Activated CD4-positive, CD25-positive, alpha-beta regulatory T cell treated with anti-CD3 and anti-CD28 coated beads, Interleukin-2, amount 50 U/mL, for 72 hours (primary cell): ENCODE measurements around the gene CASP10.

Source experiments
- DNase-seq: peaks from one replicate; pipeline ENCODE4 v3.0.0; 2021

The CASP10 gene

DNA sequence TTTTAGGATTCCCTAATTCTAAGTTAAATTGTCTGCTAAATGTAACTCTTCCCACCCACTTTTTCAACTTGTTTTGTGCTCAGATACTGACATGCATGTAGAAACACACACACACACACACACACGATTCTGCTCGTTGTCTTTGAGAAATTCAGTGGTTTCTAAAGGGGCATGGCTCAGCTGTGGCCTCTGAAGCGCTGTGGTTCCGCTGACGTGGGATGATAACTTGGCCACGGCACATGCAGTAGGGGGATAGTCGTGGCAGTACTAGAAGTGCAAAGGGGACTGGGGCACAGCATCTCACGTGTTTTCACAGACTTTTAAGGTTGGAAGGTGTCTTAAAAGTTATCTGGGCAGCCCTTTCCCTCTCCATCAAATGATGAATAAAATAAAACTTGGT, 18.4 kb downstream of the CASP10 start:
- no peak for DNase-seq

DNA sequence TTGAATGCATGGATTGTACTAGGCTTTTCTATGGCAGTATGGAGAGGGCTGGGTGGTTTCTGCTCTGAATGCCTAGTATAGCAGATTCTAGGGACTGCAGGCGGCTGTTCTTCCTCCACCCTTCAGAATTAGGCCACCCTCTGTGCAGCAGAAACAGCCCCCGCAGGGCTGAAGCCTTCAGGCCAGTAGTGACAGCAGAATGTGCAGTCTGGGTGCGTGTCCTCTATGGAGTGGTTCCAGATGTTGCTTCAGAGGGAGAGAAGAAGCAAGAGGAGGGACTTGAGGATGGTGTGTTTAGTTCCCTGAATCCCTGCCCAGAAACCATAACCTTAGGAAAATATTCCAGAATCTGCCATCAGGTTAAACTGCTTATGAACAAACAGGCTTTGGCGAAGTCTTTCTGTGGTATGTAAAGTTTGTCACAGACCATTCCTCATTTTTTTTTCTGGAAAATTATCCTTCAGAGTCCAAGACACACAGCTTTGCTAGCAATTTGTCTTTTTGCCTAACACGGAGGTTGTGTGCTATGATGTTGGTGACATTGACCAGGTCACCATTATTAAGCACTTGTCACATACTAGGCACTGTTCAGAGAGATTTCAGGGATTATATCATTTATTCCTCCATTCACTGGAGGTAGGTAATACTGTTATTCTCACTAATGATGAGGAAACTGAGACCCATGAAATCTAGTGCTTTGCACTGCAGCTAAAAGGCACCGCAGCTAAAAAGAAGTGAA, 21.1 kb downstream of the CASP10 start:
- DNase-seq = no peak

DNA sequence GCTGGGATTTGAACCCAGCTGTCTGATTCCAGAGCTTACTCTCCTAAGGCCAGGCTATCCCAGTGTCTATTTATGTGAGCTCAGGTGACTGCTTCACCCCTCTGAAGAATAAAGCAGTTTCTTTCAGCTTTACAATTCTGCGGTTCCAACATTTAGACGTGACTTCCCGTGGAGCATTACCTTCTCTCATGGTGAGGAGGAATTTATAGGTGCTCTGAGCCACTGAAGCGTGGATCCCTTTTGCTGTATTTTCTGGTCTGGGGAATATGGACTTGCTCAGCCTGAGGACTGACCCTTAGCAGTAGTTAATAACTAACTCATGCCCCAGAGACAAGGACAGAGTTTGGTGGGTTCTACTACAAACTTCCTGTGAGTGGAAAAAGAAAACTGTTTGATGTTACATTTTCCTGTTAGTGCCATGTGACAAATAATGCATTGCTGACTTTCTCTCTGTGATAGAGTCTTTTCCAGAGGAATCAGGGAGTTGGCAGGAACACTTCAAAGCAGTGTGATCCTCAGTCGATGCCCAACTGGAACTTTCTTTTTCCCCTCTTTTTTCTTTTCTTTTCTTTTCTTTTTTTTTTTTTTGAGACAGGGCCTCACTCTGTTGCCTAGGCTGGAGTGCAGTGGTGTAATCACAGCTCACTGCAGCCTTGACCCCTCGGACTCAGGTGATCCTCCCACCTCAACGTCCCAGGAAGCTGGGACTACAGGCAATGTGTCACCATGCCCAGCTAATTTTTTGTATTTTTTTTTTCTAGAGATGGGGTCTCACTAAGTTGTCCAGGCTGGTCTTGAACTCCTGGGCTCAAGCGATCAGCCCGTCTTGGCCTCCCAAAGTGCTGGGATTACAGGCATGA, 21.9 kb downstream of the CASP10 start:
- DNase-seq = no peak

DNA sequence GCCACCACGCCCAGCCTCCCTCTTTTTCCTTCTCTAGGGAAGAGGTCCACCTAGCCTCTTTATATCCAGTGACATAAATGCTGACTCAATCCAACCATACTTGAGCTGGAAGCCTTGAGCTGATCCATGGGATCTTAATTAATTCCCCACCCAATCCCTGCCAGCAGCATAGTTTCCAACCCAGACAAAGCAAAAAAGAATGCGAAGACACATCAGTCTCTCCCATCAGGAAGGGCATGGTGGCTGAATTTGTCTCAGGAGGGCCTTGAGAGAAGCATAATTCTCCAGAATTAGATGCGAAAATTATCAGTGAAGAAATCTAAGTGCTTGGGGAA, 22.5 kb downstream of the CASP10 start:
- no peak for DNase-seq

DNA sequence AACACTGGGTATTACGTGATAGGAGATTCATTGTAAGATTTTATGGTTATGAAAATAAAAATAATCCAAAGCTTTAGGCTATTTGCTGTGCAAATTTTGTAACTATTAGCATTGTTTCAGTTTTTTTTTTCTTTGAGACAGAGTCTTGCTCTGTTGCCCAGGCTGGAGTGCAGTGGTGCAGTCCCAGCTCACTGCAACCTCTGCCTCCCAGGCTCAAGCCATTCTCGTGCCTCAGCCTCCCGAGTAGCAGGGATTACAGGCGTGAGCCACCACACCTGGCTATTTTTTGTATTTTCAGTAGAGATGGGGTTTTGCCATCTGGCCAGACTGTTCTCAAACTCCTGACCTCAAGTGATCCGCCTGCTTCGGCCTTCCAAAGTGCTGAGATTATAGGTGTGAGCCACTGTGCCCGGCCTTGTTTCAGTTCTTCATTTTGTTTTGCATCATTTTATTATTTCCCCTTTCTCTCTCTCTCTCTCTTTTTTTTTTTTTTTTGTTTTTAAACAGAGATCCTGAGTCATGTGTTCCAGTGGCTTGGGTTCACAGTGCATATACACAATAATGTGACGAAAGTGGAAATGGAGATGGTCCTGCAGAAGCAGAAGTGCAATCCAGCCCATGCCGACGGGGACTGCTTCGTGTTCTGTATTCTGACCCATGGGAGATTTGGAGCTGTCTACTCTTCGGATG, 25.8 kb downstream of the CASP10 start:
- DNase-seq = no peak

DNA sequence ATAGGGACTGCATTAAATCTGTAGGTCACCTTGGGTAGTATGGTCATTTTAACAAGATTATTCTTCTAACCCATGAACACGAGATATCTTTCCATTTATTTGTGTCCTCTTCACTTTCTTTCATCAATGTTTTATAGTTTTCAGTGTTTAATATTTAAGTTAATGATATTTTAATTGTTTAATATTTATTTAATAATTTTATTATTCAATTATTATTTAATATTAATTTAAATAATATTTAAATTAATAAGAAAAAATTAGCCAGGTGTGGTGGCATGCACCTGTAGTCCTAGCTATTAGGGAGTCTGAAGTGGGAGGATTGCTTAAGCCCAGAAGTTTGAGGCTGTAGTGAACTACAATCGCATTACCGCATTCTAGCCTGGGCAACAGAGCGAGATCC, 33.0 kb downstream of the CASP10 start:
- DNase-seq = no peak

DNA sequence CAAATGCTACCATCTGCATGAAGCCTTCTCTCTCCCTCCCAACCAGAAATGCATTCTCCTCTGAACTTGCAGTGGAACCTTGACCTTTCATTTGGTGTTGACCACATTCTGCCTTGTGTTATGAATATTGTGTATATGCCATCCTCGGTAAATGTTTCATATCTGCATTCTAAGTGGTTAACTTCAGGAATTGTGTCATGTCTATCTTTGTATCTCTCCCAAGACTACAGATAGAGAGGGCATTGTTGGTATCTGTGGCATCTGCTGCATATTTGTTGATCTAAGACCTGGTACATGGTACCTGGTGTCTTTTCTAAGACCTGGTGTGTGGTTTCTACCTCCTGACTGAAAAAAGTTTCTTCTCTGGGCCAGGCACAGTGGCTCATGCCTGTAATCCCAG, 34.0 kb downstream of the CASP10 start:
- no peak for DNase-seq

DNA sequence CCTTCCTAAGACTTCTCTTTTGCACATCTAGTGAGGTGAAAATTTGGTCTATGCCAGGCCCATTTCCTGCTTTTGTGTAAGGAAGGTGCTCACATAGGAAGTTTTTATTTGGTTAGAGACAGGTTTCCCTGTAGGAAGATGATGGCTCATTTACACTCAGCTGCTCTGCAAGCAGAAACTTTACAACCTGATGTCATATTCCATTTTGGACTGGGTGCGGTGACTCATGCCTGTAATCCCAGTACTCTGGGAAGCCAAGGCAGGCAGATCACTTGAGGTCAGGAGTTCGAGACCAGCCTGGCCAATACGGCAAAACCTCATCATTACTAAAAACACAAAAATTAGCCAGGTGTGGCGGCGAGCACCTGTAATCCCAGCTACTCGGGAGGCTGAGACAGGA, 35.8 kb downstream of the CASP10 start:
- DNase-seq = no peak

DNA sequence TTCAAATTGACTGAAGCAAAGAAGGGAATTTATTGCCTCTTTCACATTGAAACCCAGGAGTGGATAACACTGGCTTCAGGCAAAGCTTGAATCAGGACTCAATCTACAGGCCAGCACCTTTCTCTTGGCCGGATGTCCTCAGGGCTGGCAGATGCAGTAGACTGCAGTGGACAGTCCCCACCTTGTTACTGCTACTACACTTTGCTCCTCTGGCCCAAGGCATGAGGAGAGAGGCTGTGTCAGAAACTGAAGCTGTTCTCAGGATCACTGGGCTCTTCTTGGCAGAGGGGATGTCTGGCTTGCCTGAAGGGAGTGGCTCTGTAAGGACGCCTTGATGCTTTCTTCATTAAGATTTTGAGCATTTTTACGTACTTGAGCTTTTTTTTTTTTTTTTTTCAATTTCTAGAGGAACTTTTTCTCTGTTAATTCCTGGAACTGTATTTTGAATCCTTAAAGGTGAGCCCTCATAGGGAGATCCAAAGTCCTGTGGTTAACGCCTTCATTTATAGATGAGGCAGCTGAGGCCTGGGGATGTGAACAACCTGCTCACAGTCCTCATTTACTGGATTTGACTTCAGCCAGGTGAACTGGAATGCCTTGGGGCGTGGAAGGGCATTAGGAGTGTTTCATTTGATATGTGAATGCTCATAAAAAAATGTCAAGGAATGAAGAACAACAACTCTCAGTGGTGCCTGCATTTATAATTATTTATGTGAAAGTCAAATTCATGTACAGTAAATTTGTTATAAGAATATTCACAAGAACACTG, 36.6 kb downstream of the CASP10 start:
- no peak for DNase-seq

DNA sequence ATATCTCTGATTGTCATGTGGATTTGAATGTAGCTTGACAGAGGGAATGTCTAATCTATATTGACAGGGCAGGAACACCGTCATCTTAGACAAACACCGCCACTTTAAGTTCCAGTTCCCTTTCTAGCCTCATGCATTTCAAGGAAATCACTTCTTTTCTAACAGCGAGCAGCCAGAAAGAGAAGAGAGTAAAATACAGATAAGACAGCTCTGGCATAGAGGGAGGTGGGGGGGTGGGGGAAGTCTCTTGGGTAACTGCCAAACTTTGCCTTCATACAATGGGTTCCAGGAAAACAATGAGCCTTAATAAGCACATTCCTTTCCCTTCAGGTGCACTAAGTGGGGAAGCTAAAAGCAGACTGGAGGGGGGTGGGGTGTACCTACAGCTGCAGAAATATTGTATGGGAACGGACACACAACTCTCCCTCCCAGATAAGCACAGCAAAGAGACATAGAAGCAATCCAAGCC, 37.2 kb downstream of the CASP10 start:
- DNase-seq = no peak

DNA sequence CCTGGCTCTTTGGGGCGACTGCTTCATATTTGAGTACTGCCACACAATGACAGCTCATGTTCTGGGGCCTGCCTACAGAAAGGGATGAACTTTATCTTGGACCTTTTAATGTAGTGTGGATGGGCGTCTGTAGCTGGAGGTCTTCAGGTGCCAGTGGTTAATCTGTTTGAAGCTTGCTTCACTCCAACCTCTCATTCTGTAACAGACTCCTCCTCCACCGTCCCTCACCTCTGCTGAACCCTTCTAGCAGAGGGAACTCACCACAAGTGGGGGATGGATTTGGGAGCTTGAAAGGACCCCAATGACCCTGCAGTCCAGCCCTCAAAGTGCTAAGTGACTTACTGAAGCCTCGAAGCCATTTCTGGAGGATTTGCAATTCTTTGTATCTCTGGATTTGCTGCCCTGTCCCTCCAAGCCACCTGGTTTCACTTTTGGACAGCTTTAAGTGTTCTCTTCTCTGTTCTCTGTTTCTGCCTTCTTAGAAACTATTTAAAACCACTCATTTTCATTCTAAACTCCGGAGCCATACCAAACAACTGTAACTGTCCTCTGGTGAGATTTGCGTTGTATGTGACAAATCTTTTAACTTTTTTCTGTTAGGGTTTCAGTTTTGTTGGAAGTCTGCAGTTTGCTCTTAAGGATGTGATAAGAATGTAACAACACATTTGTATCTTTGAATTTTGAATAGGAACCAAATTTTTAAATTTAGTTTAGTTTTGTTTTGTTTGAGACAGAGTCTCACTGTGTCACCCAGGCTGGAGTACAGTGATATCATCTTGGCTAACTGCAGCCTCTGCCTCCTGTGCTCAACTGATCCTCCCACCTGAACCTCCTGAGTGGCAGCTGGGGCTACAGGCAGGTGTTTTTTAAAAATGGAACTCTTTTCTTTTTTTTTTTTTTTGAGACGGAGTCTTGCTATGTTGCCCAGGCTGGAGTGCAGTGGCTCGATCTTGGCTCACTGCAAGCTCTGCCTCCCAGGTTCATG, 40.4 kb downstream of the CASP10 start:
- no peak for DNase-seq

DNA sequence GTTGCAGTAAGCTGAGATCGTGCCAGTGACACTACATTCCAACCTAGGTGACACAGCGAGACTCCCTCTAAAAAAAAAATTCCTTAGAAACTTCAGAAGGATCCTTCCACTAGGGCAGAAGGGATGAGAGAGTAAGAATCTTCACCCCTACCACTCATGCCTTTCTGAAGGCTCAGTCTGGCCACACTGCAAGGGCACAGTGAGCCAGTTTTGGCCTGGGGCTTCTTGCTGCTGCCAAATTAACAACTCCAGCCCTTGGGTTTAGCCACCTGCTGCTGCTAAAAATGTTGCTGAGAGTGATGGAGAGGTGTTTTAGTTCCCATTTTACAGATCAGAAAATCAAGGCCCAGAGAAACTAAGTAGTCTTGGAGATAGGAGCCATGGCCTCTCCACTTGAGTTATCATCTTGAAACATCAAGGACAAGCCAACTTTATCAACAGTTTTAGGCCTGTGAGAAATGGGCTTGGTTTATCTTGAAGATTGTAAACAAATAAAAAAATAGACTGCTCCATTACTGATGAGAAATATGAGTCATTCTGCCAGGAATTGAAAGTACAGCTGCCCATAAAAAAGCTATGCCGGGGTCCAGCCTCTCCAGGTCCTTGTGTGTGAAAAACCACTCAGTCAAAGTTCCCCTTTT, 45.5 kb downstream of the CASP10 start:
- no peak for DNase-seq

DNA sequence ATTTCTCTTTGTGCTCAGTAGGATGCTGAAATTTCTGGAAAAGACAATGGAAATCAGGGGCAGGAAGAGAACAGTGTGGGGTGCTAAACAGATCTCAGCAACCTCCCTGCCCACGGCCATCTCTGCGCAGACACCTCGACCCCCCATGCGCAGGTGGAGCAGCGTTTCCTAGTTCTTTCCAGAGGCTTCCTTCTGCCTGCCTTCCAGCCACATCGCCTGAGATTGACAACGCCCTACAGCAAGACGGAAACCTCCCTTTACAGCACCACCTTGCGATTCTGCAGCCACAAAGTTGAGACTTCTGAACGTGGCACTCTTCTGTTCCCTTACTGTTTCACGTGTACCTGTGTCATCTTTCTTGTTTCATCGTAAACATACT, 46.0 kb downstream of the CASP10 start:
- no peak for DNase-seq

DNA sequence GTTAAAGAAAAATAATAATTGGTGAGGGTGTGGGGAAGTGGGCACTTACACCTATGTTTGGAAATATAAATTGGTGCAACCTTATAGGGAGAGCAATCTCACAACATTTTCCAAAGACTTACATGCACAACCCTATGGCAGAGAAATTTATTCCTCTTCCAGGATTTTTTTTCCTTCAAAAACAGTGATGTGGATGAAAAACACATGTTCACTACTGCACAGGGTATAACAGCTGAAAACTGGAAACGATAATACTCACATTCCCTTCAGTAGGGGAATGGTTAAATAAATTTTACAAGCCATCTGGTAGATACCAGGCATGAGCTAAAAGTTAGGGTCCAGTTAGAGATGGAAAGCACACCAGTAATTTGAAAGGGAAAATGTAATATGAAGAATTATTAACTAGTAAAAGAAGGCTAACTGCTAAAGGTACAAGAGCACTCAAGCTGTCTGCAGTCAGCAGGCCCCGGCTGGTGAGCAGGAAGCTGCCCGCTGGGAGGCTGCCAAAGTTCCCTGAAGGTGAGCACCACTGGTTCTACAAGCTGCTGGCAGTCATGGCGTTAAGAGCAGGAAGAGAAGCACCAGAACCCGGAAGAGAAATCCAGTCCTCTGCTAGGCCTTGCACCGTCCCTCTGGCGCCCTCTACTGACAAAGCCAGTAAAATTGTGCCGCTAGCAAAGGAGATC, 49.0 kb downstream of the CASP10 start:
- peak; percentile 89 for DNase-seq

DNA sequence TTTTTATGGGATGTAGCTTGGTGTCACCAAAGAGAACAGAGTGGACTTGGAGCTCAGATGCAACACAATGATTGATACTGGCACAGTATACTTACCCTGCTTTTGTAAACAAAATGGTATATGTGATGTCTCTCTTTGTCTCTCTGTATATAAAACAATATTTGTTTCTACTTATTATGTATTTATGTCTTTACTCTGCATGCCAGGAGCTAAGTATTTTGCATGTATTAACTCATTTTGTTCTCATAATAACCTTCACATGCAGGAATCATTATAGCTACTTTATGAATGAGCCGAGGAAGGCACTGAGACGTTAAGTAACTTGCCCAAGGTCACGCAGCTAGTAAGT, 49.5 kb downstream of the CASP10 start:
- no peak for DNase-seq

DNA sequence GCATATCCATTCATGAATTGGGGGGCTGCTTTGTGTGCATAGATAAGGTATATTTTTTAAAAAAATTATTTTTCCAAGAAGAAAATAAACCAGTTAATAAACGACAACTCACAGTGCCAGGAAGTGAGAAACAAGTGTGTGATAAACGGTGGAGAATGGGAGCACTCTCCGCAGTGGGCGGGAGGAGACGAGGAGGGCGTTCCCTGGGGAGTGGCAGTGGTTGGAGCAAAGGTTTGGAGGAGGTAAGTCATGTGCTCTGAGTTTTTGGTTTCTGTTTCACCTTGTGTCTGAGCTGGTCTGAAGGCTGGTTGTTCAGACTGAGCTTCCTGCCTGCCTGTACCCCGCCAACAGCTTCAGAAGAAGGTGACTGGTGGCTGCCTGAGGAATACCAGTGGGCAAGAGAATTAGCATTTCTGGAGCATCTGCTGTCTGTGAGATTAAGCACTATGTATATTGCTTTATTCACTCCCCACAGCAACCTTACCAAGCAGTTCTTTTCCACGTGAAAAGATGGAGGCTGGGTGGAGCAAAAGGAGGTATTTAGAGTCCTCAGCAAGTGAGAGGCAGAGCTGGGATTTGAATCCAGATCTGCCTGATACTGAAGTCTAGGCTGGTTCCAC, 50.4 kb downstream of the CASP10 start:
- DNase-seq = peak; percentile 83

DNA sequence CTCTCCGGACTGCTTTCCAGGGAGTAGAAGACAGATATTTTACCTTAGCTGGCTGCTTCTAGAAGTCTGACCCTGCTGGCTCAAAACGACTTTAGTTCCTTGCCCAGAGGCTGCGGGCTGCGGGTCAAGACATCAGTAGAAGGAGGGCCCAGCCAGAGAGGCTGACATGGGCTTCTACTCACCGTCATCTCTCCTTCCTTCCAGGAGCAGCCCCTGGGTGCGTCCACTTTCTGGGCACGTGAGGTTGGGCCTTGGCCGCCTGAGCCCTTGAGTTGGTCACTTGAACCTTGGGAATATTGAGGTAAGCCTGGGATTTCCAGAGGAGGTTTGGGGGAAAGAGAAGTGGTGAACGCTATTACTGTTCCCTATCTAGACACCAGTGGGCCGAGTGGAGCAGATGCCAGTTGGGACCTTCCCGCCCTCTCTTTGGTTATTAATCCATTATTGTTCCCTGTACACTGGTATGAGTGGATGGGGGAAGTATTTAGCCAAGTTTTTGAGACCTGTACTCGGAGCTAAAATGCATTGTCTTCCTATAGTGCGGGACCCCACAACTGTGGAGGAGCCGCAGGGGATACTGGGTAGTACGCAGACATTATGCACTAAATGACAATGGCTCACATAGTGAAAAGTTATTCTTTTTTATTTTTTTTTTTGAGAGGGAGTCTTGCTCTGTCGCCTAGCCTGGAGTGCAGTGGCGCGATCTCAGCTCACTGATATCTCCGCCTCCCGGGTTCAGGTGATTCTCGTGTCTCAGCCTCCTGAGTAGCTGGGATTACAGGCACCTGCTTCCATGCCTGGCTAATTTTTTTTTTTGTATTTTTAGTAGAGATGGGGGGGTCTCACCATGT, 51.1 kb downstream of the CASP10 start:
- peak; percentile 49 for DNase-seq

DNA sequence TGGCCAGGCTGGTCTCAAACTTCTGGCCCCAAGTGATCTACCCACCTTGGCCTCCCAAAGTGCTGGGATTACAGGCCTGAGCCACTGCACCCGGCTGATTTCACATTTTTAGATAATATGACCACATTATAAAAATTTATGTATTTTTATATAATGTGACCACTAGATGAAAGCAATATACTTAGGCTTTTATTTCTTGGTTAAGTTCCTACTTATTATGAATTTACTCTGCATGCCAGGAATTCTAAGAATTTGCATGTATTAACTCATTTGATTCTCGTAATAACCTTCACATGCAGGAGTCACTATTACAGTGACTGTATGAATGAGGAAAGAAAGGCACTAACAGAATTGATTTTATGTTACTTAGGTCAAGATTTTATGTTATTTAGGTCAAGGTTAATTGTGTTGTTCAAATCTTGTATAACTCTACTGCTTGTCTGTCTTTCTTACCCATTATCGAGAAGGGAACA, 51.8 kb downstream of the CASP10 start:
- DNase-seq = no peak
